Dedifferentiated amniotic fluid mesenchymal stem cell (primary cell): ENCODE data around the gene HMOX1.
"Not testable (repeated sequence)": the region's sequence is repeated elsewhere in the genome, so short reads cannot be mapped to it uniquely, and the experiment has no call there.

Experiments used
- DNase-seq: peaks from one replicate; pipeline ENCODE4 v3.0.0-alpha.2; 2016; ENCODE audit errors: extremely low spot score

HMOX1 gene

DNA sequence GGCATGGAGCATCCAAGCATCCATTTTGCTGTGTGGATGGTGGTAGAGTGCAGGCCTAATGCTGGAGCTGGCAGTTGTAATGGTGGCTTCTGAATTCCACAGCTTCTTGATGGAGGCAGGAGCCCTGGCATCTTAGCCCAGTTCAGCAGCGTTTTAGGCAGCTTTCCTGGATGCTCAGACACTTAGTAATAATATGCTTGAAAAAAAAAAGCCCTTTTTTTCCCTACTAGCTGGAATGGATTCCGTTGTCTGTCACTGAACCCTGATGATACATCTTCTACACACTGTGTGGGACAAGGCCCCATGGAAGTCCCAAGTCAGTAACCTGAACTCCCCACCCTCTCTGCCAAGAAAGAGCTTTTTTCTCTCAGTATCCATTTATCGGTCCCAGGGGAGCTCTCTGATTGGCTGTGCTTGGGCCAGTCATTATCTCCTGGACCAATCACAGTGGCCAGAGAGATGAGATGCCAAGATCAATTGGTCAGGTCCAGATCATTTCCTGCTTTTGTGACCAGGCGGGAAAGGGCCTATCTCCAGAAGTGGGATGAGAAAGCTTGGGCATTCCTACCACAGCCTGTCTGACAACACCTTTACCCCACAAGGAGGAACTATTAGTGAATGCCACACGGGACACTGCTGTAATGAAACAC lies 53.3 kb downstream of the HMOX1 start:
- DNase-seq: no peak

DNA sequence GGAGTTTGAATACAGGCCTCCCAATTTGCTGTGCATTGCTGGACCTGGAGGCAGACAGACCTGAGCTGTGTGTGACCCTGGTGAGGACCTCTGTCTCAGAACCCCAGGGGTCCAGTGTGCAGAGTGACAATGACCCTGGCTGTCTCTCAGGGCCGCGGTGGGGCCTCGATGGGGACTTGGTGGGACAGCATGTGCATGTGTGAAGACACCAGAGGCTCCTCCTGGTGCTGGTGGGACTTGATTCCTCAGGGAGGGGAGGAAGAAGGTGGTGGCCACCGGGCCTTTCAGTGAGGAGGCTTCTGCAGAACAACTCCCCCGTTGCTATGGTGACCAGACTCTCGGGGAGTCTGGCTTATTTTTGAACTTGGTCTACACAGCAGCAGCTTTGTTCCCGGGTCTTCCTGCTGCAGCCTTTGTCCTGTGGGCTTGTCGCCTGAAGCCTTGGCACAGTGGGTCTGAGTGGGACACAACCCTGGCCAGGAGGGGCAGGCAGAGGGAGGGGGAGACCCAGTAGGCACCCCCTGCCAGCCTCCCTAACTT lies 54.4 kb downstream of the HMOX1 start:
- DNase-seq: no peak

DNA sequence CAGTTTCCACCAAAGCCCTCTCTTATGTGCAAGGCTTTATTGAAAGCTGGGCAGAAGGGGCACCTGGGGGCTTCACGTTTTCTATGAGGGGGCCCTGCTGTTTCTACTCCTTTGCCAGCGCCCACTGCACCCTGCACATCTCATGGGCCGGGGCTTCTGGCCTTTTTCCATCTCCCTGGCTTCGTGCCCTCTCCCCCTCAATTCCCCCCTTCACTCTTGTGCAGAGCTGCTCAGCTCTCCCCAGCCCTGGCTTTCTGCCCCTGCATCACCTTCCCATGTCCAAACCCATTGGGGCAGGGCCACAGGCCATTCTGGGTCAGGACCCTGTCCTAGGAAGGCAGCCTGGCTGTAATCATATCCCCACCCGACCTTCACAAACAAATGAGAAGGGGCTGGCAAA lies 55.5 kb downstream of the HMOX1 start:
- no peak for DNase-seq

DNA sequence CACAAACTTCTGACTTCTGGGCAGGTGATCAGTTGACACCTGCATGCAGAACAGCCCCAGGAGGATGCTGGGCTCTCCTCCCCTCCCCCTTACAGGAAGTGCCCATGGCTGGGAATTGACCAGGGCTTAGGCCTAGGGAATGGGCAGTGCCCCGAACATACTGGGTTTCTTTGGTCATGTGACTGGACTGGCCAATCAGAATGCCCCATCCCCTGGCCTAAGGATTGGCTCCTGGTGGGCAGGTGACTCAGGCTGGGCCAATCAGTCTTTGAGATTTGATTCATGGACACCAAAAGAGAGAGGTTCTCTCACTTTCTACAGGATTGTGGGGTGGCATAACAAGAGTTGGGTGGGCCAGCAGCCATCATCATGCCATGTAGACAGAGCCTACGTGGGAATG lies 56.2 kb downstream of the HMOX1 start:
- no peak for DNase-seq

DNA sequence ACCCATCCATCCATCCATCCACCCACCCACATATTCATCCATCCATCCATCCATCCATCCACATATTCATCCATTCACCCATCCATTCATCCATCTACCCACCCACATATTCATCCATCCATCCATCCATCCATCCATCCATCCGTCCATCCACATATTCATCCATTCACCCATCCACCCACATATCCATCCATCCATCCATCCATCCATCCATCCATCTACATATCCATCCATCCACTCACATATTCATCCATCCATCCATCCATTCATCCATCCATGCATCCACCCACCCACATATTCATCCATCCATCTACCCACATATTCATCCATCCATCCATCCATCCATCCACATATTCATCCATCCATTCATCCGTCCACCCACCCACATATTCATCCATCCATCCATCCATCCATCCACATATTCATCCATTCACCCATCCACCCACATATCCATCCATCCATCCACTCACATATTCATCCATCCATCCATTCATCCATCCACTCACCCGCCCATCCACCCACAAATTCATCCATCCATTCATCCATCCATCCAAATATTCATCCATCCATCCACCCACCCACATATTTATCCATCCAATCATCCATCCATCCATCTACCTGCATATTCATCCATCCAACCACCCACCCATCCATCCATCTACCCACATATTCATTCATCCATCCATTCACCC lies 57.9 kb downstream of the HMOX1 start:
- DNase-seq: not testable (repeated sequence)

DNA sequence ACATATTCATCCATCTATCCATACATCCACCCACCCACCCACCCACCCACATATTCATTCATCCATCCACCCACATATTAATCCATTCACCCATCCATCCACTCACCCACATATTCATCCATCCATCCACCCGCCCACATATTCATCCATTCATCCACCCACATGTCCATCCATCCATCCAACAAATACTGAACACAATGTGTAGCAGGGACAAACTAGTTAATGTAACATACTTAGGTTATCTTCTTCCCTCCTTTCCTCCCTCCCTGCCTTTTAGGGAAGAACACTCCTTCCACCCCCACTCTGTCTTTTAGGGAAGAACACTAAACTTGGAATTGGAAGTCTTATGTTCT lies 58.4 kb downstream of the HMOX1 start:
- DNase-seq: no peak

DNA sequence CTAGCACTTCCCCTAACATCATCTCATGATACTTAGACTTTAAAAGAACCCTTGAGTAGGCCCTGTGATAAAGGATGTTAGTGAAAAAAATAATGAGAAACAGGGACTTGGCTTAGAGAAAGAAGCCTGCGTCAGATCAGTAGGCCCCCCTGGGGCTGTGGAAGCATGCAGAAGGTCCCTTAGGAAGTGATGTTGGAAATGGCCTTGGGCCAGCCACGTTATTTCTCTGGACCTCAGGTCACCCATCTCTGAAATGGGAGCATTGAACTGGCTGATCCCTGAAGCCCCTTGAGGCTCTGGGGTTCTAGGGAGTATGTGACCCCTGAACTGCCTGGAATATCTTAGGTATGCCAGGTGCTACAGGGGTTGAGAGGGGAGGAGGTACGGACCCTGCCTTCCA lies 59.2 kb downstream of the HMOX1 start:
- DNase-seq: no peak

DNA sequence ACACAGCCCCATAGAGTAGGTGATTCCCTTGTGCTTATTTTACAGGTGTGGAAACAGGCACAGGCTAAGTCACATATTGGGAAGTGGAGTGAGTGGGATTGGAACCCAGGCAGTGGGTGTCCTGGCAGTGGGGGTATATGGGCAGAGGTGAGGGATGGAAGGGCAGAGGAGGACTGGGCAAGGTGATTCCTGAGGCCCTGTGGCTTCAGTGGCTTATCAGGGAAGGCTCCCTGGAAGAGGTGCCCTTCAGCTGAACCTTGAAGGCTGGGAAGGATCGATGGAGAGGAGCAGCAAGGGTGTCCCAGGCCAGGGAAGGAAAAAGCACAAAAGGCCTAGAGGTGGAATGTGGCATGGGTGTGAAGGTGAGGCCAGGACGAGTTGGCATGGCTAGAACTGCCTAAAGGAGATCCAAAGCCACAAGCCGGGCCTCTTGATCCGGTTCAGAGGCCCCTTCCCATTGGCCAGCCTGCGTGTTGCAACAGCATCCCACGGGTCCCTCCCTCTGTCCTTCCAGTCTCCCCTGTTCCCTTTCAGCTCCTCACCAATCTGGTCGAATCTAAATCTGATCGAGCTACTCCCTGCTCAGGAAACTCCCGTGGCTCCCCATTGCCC lies 60.7 kb downstream of the HMOX1 start:
- no peak for DNase-seq

DNA sequence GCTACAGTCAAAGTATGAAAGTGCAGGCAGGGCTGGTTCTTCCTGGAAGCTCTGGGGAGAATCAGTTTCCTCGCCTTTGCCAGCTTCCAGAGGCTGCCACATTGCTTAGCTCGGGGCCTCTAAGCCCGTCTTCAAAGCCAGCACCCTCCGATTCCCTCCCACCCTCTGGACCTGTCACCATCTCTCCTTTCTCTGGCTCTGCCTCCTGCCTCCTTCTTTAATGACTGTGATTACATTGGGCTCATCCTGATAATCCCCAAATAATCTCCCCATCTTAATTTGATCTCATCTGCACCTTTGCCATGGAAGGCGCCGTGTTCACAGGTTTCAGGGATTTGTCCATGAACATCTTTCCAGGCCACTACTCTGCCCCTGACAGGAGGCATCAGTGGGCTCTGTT lies 61.6 kb downstream of the HMOX1 start:
- no peak for DNase-seq

DNA sequence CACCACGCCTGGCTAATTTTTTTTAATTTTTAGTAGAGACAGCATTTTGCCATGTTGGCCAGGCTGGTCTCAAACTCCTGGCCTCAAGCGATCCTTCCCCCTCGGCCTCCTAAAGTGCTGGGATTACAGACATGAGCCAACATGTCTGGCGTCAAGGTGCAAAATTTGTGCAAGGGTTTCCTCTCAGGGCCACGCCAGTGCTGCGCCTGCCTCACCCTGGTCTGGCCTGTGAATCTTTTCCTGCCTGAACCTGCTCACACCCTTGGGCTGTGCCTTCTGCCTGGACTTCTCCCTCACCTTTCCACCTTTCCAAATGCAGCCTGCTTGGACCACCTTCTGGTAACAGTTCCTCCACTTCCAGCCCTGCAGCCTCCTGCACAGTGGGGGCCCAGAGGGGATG lies 62.4 kb downstream of the HMOX1 start:
- DNase-seq: no peak
